Sigmoid colon (tissue), 4 donors: ENCODE data around the gene KMT2B.
A peak's percentile ranks its signal among the peaks of the same experiment; 100 is the strongest.

ENCODE experiments used
- CTCF ChIP-seq, 4 experiments: fragments of 450-650 bp in 3 of 4; fragments of 200-600 bp in 1 of 4; IDR thresholded peaks; one replicate each; pipeline ENCODE4 v1.5.1; 2016 to 2019; ENCODE audit warnings: antibody characterized with exemption in 4 of 4, mild to moderate bottlenecking in 3 of 4, moderate library complexity in 2 of 4
- EP300 ChIP-seq, 4 donors: sonication (generic); formaldehyde crosslinking; IDR thresholded peaks; one replicate each; pipeline ENCODE4 v1.6.1; 2017; ENCODE audit warnings: antibody characterized with exemption in 4 of 4
- POLR2A ChIP-seq, 2 donors: fragments of 450-650 bp; IDR thresholded peaks; one replicate each; pipeline ENCODE4 v1.6.1; 2016; ENCODE audit warnings: antibody characterized with exemption in 2 of 2, mild to moderate bottlenecking in 2 of 2, moderate library complexity in 2 of 2

- peak in 1 of 4 experiments; percentile 35 for TF ChIP-seq CTCF (IDR thresholded peaks at IDR 0.05)
- TF ChIP-seq POLR2A (IDR thresholded peaks at IDR 0.05): peak in 1 of 2 donors; percentile 85
- no peak for TF ChIP-seq EP300 (IDR thresholded peaks at IDR 0.05)
Observed at GRCh38 chr19:35744430-35745327, 26.9 kb downstream of the KMT2B start.
